Measurements from ENCODE around the gene ANO5. TPM values are rescaled to one million over a fixed set of nuclear protein-coding genes. Genes with fewer than 3 reads are reported as not detected.

Gene ANO5, protein sequence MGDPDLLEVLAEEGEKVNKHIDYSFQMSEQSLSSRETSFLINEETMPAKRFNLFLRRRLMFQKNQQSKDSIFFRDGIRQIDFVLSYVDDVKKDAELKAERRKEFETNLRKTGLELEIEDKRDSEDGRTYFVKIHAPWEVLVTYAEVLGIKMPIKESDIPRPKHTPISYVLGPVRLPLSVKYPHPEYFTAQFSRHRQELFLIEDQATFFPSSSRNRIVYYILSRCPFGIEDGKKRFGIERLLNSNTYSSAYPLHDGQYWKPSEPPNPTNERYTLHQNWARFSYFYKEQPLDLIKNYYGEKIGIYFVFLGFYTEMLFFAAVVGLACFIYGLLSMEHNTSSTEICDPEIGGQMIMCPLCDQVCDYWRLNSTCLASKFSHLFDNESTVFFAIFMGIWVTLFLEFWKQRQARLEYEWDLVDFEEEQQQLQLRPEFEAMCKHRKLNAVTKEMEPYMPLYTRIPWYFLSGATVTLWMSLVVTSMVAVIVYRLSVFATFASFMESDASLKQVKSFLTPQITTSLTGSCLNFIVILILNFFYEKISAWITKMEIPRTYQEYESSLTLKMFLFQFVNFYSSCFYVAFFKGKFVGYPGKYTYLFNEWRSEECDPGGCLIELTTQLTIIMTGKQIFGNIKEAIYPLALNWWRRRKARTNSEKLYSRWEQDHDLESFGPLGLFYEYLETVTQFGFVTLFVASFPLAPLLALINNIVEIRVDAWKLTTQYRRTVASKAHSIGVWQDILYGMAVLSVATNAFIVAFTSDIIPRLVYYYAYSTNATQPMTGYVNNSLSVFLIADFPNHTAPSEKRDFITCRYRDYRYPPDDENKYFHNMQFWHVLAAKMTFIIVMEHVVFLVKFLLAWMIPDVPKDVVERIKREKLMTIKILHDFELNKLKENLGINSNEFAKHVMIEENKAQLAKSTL
- total RNA-seq, result 10 to 100 TPM; 11.2 to 12.0 TPM
- long read RNA-seq, partial matches to known transcripts, result 0 of 5 reads
- long read RNA-seq, other reads (novel, unspliced or antisense), result 5 of 5 reads

GRCh38 chr11:22192642-22193347, at the start of gene ANO5:
Gene ANO5 (plus strand): TSS chr11:22193085. CDS start chr11:22193493, 408 bp downstream.
- intact Hi-C loops (cut with DNase I, micrococcal nuclease), result no loop called here
- DNase-seq (peak; percentile 82 to 86), ATAC-seq (peak; percentile 94)

DNA sequence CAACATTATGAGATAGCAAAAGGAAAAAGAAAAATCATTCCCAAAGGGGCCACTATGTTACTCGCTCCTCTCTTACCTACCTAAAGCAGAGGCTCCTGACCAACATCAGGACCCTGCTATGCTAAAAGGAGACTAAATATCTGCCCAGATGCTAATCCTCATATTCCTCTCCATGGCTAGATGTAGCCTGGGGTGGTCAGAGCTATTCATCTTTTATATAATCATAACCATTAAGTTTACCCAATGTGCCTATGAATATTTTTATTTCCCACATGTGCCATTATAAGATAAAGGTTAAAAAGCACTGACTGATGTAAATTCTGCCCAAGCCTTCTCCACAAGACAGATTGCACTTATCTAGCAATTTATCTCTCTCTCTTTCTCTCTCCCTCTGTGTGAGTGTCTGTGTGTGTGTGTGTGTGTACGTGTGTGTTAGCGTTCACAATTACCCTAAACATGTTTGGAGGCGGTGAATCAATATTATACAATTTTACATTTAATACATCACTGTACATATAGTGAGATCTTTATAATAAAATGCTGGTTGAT, 41.2 kb upstream of the ANO5 start:
- no peak for ATAC-seq
- intact Hi-C loops (cut with DNase I, micrococcal nuclease), result no loop called here

GRCh38 chr11:22157531-22157930, 35.4 kb upstream of the ANO5 start:
- ATAC-seq (no peak), DNase-seq (no peak)
- intact Hi-C loops (cut with DNase I, micrococcal nuclease), result no loop called here

More for the DNA sequence above, 41.2 kb upstream of the ANO5 start:
- no peak for DNase-seq

DNA sequence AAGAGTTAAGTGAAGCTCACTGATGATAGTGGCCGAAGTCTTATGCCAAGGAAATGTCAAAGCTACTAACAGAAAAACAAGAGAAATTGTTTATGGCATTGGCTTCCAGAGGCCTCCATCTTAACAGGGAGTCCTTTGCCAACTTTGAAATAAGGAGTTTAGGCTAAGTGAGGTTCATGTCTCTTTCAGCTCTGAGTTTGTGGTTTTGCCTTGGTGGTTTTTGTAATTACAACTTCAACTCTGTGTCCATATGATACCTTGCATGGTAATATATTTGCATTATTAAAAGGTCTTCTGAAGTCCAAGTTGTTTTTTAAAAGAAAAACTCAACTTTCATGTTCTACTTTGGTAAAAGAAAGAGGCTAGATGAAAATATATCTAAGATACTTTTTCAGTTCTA, 31.4 kb upstream of the ANO5 start:
- DNase-seq (no peak), ATAC-seq (no peak)
- intact Hi-C loops (cut with DNase I, micrococcal nuclease), result no loop called here

DNA sequence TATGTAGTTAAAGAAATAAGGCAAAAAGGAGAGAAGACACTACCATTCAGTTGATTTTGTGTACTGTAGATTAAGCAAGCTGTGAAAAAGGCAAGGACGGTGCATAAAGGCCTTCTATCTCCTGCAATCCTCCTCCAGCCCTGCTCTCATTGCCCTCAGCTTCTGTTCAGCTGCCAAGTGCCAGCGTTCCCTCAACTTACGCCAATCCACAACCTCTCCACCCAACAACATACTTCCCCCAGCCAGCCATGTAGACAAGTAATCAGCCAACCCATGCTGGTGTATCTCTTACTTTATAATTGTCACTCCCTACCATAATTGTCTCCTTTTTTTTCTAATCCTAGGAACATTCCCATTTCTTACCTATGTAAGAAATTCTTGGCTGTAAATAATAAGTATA, 30.1 kb upstream of the ANO5 start:
- DNase-seq (no peak), ATAC-seq (no peak)
- intact Hi-C loops (cut with DNase I, micrococcal nuclease), result no loop called here

- peak; percentile 35 for ATAC-seq
- no peak for DNase-seq
- intact Hi-C loops (cut with DNase I, micrococcal nuclease), result no loop called here
Observed at GRCh38 chr11:22163394-22163797, 29.5 kb upstream of the ANO5 start.

- ATAC-seq, result peak; percentile 97
- intact Hi-C loops (cut with DNase I, micrococcal nuclease), result loop anchor here in 1 of 2 donors (5.0 kb wide), 1 partner anchor 137 kb away; no protein-coding TSS in a partner anchor
- no peak for DNase-seq
Observed at GRCh38 chr11:22165087-22165486, 27.8 kb upstream of the ANO5 start.

DNA sequence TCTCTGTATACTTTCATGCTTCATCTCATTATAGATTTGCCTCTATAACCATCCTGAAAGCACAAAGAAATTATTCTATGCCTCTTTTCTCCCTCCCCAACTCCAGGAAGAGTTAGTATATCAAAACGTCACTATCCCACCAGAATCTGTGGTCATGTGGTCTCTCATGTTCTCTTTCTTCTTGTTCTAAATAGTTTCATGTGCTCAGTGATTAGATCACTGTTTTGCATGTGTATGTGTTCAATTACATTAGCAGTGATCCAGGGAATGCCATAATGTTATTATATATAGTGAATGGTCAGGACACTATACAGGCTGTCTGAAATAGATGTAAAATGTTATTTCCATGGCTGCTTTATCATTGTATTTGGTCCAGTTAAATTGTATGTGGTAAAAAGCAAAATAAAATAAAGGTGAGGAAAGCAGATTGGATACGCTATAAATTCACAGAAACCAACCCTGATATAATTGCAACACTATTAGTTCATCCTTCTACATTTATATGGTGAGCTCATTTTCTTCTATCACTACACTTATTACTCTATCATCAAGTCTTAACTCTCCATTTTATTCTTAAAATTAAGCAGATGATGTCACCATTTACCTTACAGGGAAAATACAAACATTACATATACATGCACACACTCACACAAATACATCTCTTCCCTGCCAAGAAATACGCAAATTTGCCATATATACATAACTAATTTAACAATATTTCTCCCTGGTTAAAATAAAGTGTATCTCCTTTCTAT, 26.9 kb upstream of the ANO5 start:
- intact Hi-C loops (cut with DNase I, micrococcal nuclease), result loop anchor here in 1 of 2 donors (5.0 kb wide), 1 partner anchor 136 kb away; no protein-coding TSS in a partner anchor
- DNase-seq (no peak), ATAC-seq (no peak)

DNA sequence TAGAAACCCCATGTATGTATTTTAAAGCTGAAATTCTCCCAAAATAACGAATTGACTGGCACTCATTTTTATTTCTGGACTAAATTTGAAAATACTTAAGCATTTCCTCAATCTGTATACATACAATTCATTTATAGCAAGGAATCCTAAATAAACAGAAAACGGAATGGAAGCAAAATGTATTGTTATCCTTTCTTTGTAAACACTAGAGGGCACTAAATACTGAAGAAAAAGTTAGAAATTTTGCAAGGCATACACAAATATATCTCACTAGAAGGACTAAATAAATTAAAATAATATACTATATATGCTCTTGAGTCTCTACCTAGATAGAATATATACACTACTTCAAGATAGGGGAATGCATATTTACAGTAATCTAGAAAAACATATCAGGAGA, 23.1 kb upstream of the ANO5 start:
- no peak for DNase-seq
- intact Hi-C loops (cut with DNase I, micrococcal nuclease), result loop anchor here in 1 of 2 donors (5.0 kb wide), 1 partner anchor 132 kb away; no protein-coding TSS in a partner anchor
- no peak for ATAC-seq

DNA sequence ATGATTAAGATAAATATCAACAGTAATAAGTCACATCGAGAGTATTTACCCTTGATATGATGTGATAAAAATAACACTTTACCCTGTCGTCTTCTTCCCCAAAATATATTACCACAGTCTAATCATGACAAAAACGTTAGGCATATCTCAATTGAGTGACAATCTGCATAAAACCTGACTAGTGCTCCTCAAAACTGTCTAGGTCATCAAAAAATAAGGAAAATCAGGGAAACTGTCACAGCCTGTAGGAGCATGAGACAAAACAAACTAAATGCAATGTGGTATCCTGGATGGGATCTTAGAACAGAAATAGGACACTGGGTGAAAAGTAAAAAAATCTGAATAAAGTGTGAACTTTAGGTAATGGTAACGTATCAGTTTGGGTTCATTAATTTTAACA, 19.4 kb upstream of the ANO5 start:
- no peak for DNase-seq
- intact Hi-C loops (cut with DNase I, micrococcal nuclease), result no loop called here

DNA sequence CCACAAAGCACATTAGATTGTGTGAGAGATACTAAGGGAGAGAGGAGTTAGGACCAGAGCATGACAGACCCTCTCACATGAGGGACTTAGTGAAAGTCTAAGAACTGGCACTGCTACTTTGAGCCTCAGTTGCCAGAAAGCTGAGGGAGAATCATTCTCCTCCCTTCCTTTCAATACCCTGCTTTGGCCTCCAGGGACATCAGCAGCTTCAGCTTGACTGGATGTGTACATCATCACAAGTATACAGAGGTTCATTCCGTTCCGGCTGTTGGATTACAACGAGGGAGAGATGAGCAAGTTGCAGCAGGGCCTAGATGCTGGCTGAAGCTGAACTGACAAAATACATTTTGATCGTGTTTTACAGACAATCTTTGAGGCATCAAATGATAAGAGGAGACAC, 15.7 kb upstream of the ANO5 start:
- intact Hi-C loops (cut with DNase I, micrococcal nuclease), result no loop called here
- ATAC-seq (no peak), DNase-seq (no peak)

More for the DNA sequence above, 19.4 kb upstream of the ANO5 start:
- no peak for ATAC-seq

DNA sequence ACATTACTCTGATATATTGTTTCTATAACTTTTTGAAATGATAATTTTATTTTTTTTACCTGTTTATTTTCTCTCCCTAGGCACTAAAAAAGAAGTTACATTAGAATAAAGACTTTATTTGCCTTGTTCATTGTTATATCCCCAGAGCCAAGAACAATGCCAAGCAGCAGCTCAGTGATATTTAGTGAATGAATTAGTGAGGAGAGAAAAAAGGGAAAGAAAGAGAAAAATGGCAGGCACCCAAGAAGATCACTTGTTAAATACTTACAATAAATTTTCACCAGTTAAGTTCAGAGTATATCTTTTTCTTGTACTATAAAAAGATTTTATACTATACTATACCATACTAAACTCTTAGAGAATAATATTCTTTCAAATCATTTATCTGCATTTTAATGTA, 13.3 kb upstream of the ANO5 start:
- intact Hi-C loops (cut with DNase I, micrococcal nuclease), result no loop called here
- DNase-seq (no peak), ATAC-seq (no peak)

DNA sequence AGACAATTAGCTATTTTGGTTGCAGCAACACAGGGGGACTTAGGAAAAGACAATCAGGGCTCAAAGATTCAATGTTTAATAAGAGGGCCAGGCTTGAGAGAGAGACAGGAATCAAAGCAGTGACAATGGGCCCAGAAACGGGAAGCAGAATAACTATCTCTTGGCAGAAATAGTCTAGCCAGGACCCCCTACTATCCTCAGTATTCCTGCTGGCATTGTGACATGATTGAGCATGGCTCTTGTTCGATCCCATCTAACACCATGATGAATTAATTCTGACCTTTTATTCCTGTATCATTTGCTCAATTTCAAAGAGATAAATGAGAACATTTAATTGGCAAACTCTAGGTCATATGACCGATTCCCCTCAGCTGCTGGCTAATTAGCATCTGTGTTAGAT, 12.8 kb upstream of the ANO5 start:
- no peak for DNase-seq
- ATAC-seq, result no peak
- intact Hi-C loops (cut with DNase I, micrococcal nuclease), result no loop called here

DNA sequence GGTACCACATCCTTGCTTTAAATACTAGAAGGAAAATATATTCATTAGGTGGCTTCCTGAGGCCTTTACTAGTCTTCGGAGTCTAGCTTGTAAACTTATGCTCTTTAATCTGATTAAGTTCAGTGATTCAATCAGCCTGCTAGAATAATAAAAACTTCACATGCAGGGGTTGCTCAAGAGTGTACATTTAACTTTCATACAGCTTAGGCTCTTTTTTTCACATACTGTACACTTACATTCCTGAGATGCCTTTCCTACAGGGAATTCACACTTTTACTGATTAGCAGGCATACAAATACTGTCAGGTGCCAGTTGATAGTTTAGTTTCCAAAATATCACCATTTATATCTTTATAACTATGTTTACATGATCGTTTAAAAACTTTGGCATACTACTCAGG, 3.2 kb upstream of the ANO5 start:
- DNase-seq (no peak), ATAC-seq (no peak)
- intact Hi-C loops (cut with DNase I, micrococcal nuclease), result no loop called here

GRCh38 chr11:22190827-22191463, 1.9 kb upstream of the ANO5 start:
- ATAC-seq (no peak), DNase-seq (no peak)
- intact Hi-C loops (cut with DNase I, micrococcal nuclease), result no loop called here

DNA sequence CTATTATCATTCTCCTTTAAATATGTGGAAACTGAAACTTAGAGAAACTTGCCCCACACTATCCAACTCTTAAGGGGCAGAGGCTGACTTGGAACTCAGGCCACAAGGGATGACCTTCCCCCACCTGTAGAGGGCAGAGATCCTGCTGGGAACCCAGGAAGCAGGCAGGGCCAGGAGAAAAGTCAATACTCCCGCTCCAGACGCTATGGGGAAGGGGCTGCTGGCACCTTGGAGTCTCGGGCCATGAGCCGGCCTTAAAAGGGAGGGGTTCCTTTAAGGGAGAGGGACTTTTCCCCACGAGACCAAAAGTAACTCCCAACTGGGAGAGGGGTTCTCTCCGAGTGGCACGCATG, 620 bp upstream of the ANO5 start:
- intact Hi-C loops (cut with DNase I, micrococcal nuclease), result no loop called here
- DNase-seq (peak; percentile 35 to 51), ATAC-seq (peak; percentile 75)

DNA sequence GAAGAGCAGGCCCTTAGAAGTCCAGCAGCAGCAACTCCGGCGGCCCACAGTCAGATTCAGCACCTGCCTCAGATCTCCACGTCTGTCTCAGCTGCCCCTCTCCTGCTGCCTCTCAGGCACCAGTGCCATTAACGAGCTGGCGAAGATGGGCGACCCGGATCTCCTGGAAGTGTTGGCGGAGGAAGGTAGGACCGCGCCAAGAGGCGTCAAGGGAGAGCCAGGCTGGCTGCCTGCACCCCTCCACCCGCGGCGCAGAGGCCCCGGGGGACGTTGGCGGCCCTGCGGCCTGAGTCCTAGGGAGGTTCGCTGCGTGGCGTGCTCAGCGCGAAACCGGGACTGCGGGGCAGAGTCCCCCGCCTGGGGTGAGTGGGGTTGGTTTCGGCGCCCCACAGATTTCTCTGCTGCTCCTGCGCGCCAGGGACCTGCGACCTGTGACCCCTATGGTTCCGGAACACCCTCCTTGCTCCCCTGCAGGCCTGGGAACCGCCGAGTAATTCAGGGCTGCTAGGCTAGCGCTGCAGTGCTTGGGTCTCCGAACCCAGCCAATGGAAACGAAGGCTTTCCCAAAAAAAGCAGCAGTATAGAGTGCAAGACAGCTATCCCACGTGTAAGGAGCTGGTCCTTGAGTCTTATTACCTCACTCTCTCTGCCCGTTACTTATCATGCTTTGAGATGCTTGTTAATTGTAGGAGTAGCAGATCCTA, 615 bp downstream of the ANO5 start:
- peak; percentile 54 for ATAC-seq
- intact Hi-C loops (cut with DNase I, micrococcal nuclease), result no loop called here
- peak; percentile 27 to 38 for DNase-seq

All from left colon (tissue), 2 donors.